HUES64 (cell line): ENCODE measurements around the gene COL25A1.
"Not testable (repeated sequence)": the region's sequence is repeated elsewhere in the genome, so short reads cannot be mapped to it uniquely, and the experiment has no call there.

ENCODE experiments used
- H3K27ac ChIP-seq: 2 replicates; pipeline ENCODE4 v1.7.0; 2013; ENCODE audit warnings: low read depth, low read length, inconsistent platforms
- H3K27me3 ChIP-seq: 2 replicates; pipeline ENCODE4 v1.6.1; 2013; ENCODE audit warnings: mild to moderate bottlenecking, low read length; ENCODE audit not compliant: insufficient read depth
- H3K36me3 ChIP-seq: 2 replicates; pipeline ENCODE4 v1.6.1; 2013; ENCODE audit warnings: mild to moderate bottlenecking, low read length; ENCODE audit not compliant: insufficient read depth
- H3K4me1 ChIP-seq: 2 replicates; pipeline ENCODE4 v1.6.1; 2013; ENCODE audit warnings: mild to moderate bottlenecking, low read length, moderate library complexity; ENCODE audit not compliant: insufficient read depth
- H3K4me3 ChIP-seq: 2 replicates; pipeline ENCODE4 v1.5.1; 2013; ENCODE audit warnings: mild to moderate bottlenecking, low read length, moderate library complexity
- H3K9ac ChIP-seq: 2 replicates; pipeline ENCODE4 v1.6.1; 2013; ENCODE audit warnings: mild to moderate bottlenecking, low read depth, low read length
- H3K9me3 ChIP-seq: 2 replicates; pipeline ENCODE4 v1.6.1; 2013; ENCODE audit warnings: low read depth, low read length; ENCODE audit not compliant: insufficient read depth
- WGBS: fragments of 150-250, 120-280 bp; methylation state at CpG from one replicate; pipeline ENCODE4 v1.1.7; 2013; ENCODE audit warnings: missing lambda C conversion rate; 5-methylcytosine and 5-hydroxymethylcytosine counted together

The COL25A1 gene

DNA sequence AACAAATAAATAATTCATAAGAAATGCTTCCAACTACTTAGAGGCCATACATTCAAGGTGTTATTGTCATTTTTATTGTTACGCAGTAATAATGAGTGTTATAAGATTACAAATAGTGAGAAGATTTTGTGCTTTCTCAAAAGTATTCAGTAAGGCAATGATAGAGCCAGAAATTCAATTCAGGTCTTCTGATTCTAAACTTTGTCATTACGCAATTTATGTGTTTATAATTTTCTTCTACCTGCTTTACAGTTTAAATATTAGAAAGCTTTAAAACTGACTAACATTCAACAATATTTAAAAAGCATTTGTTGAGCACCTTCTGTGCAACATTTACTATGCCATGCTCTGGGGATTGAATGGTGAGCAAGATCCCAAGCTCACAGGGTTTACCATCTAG, 356.2 kb downstream of the COL25A1 start:
- Histone ChIP-seq H3K9ac (no peak overlapping the region), H3K4me1 (no peaks in the 10 kb centered on the region), H3K27ac (no peak overlapping the region), H3K4me3 (no peak overlapping the region), H3K36me3 (no peaks in the 10 kb centered on the region), H3K9me3 (no peaks in the 10 kb centered on the region), H3K27me3 (no peaks in the 10 kb centered on the region)
- WGBS: 100% methylated on average over 2 of the region's 2 CpGs

DNA sequence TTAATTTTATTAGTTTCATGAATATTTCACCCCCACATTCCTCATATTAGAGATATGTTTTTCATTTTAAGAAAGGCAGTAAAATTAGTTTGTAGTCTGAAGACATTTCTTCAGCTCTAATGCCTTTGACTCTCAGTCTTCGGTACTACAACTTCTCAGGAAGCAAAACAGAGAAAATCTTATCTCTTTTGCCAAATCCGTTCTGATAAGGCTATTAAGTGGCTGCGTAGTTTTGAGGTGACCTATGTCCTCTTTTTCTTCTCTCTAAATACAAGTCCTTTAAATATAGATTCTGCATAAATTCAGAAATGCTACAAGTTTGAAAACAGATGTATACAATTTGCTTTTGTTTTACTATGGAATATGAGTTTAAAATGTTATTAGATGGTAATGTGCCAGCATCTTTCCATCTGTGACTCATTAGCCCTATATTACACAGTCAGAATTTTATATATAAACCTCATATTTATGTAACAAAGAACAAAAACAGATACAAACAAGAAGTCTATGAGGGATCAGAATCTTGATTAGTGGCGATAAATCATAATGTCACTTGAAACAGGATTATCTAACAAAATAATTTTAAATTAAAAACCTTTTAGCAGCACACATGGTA, 358.4 kb downstream of the COL25A1 start:
- 82% methylated on average over 3 of the region's 4 CpGs for WGBS

DNA sequence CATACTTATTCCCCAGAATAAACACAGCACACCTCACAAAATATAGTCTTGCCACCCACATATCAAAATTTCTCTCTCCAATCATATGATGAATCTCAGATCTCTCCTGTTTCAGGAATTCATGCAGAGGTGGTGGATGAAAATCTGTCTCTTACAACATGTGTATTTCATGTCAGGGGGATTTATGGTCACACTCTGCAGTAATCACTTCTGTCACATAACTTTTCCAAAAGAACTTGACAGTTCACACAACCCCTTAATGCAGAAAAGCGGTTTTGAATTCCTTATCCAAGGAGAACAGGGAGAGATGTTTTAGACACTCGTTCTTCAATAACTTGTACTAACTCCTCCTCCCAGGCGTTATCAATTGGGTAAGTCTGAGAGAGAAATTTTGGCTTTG, 359.1 kb downstream of the COL25A1 start:
- WGBS: 100% methylated on average over 1 of the region's 3 CpGs
- Histone ChIP-seq H3K27ac (no peak overlapping the region), H3K9ac (no peak overlapping the region), H3K9me3 (no peaks in the 10 kb centered on the region), H3K4me1 (peaks cover 4% of the 10 kb centered on the region; the same call in 1 of the 2 replicates), H3K4me3 (no peak overlapping the region), H3K36me3 (no peaks in the 10 kb centered on the region), H3K27me3 (no peaks in the 10 kb centered on the region)

More for the DNA sequence above, 358.4 kb downstream of the COL25A1 start:
- no peaks in the 10 kb centered on the region for H3K27me3 ChIP-seq
- H3K27ac ChIP-seq: no peak overlapping the region
- no peak overlapping the region for H3K9ac ChIP-seq
- H3K9me3 ChIP-seq: no peaks in the 10 kb centered on the region
- no peaks in the 10 kb centered on the region for H3K36me3 ChIP-seq
- no peak overlapping the region for H3K4me3 ChIP-seq
- peaks cover 4% of the 10 kb centered on the region; the same call in 1 of the 2 replicates for H3K4me1 ChIP-seq

DNA sequence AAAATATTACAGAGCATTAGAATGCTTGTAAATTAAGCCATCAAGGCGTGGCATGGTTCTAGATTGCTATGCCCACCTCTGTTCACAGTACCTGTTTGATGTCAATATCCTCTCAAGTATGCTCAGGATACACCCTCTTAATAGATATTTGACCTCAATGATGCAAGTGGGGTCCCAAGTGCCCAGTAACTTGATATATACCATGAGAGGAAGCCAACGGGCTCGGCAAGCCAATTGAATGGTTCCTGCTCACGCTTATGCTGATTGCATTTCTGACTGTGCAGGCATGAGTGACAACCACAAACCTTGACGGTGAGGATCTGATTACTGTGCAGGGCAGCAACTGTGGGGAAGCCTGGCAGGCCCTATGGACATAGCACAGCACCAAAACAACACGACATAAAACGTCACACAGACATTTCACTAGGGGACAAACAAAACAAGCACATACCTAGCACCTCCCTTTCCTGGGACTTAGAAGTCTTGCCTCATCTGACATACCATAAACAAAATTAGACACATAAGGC, 360.5 kb downstream of the COL25A1 start:
- Histone ChIP-seq H3K36me3 (no peaks in the 10 kb centered on the region), H3K27me3 (no peaks in the 10 kb centered on the region), H3K9ac (no peak overlapping the region), H3K4me1 (peaks cover 4% of the 10 kb centered on the region; the same call in 1 of the 2 replicates), H3K9me3 (no peaks in the 10 kb centered on the region), H3K27ac (no peak overlapping the region), H3K4me3 (no peak overlapping the region)
- whole genome bisulfite sequencing: 91% methylated on average over 7 of the region's 7 CpGs

DNA sequence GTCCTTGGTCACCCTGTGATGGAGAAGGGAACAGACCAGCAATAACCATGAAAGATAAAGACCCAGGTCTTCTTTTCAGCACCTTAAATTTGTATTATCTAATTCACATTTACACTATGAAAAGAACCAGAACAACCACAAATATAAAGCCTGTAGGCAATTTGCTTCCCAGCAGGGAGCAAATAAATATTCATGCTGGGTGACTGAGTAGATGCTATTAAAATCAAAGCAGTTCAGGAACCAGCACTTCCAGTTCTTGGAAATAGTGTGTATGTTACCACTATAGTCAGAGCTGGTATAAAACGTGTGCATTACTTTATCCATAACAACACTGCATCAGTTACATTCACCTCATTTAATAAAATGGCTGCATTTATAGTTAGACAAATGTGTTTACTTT, 361.8 kb downstream of the COL25A1 start:
- Histone ChIP-seq H3K9me3 (no peaks in the 10 kb centered on the region), H3K27me3 (no peaks in the 10 kb centered on the region), H3K4me1 (peaks cover 4% of the 10 kb centered on the region; the same call in 1 of the 2 replicates), H3K27ac (no peak overlapping the region), H3K9ac (no peak overlapping the region), H3K36me3 (no peaks in the 10 kb centered on the region), H3K4me3 (no peak overlapping the region)
- WGBS: no CpG with 5 or more reads among the region's 1 CpG

- Histone ChIP-seq H3K27ac (no peak overlapping the region), H3K27me3 (no peaks in the 10 kb centered on the region), H3K4me3 (no peak overlapping the region), H3K4me1 (peaks cover 4% of the 10 kb centered on the region; the same call in 1 of the 2 replicates), H3K9me3 (no peaks in the 10 kb centered on the region), H3K36me3 (no peaks in the 10 kb centered on the region), H3K9ac (no peak overlapping the region)
- WGBS: 86% methylated on average over 5 of the region's 5 CpGs
Measured at GRCh38 chr4:108940149-108940548, 362.3 kb downstream of the COL25A1 start.

DNA sequence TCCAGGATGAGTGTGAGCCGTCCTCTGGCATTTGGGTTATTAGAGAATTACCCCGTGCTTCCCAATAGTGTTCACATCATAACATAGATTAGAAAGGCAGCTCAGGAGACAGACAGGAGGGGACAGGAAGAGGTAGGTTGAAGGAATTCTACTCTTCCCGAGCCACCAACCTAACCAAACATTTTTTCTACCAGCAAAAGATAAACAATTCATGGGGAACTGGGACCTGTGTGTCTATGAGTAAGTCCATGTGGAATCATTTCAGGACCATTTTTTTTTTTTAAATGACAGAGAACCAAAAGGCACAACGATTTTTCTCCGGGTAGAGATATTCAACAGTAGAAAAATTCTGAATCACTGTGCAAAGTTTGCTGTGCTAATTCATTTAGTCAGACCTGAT, 365.4 kb downstream of the COL25A1 start:
- 94% methylated on average over 4 of the region's 5 CpGs for WGBS
- Histone ChIP-seq H3K27ac (no peak overlapping the region), H3K9ac (no peak overlapping the region), H3K4me1 (peaks cover 4% of the 10 kb centered on the region), H3K9me3 (no peaks in the 10 kb centered on the region), H3K27me3 (no peaks in the 10 kb centered on the region), H3K36me3 (no peaks in the 10 kb centered on the region), H3K4me3 (no peak overlapping the region)

GRCh38 chr4:108933925-108934324, 368.5 kb downstream of the COL25A1 start:
- 98% methylated on average over 3 of the region's 5 CpGs for WGBS
- not testable (repeated sequence) for H3K36me3 ChIP-seq, H3K9me3 ChIP-seq, H3K4me1 ChIP-seq, H3K9ac ChIP-seq, H3K27ac ChIP-seq, H3K27me3 ChIP-seq, H3K4me3 ChIP-seq

DNA sequence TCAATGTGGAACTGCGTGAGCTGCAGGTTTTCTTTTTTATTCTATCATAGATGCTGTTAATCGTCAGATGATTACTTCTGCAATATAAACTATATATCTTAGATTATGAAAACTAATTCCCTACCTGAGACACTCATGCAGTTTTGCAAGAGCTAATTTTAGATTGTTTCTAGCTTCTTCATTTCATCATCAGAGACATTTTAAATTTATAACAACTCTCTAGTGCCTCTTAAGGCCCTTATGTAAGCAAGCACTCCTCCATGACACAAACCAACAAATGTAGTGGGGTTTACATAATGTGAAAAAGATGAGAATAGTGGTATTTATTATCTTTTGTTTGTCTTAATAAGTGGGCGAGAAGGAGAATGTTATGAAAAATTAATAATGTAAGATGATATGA, 369.4 kb downstream of the COL25A1 start:
- Histone ChIP-seq H3K4me3 (no peak overlapping the region), H3K36me3 (no peaks in the 10 kb centered on the region), H3K27ac (no peak overlapping the region), H3K9ac (no peak overlapping the region), H3K27me3 (no peaks in the 10 kb centered on the region), H3K9me3 (no peaks in the 10 kb centered on the region), H3K4me1 (no peaks in the 10 kb centered on the region; the same call in 1 of the 2 replicates)
- WGBS: 89% methylated on average over 2 of the region's 3 CpGs

DNA sequence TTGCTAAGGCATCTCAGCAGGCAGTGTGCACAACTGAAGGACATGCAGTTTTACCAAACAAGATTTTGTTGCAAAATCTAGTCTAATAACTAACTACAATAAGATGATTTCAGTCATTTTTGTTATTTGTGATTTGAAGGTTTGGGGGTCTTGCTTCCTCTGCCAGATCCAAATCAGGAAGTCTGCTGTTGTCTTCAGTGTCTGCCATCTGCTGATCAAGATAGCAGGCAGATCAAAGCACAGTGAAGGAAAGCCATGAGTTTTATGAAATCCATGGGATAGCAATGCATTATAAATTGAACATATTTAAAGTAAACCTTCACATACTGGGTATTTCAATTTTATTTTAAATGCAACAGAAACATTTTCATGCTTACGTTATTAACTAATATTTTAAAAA, 370.5 kb downstream of the COL25A1 start:
- Histone ChIP-seq H3K36me3 (no peaks in the 10 kb centered on the region), H3K27me3 (no peaks in the 10 kb centered on the region), H3K4me1 (no peaks in the 10 kb centered on the region; the same call in 1 of the 2 replicates), H3K27ac (no peak overlapping the region), H3K9me3 (no peaks in the 10 kb centered on the region), H3K4me3 (no peak overlapping the region), H3K9ac (no peak overlapping the region)
- no CpG with 5 or more reads among the region's 1 CpG for WGBS

- Histone ChIP-seq H3K27ac (no peak overlapping the region), H3K9me3 (no peaks in the 10 kb centered on the region), H3K36me3 (no peaks in the 10 kb centered on the region), H3K4me1 (peaks cover 8% of the 10 kb centered on the region), H3K4me3 (no peak overlapping the region), H3K27me3 (no peaks in the 10 kb centered on the region), H3K9ac (no peak overlapping the region)
Measured at GRCh38 chr4:108930186-108930585, 372.3 kb downstream of the COL25A1 start.

GRCh38 chr4:108926781-108927180, 375.7 kb downstream of the COL25A1 start:
- Histone ChIP-seq H3K9ac (no peak overlapping the region), H3K27ac (no peak overlapping the region), H3K27me3 (no peaks in the 10 kb centered on the region), H3K4me1 (peaks cover 10% of the 10 kb centered on the region), H3K36me3 (no peaks in the 10 kb centered on the region), H3K9me3 (no peaks in the 10 kb centered on the region), H3K4me3 (no peak overlapping the region)
- 92% methylated on average over 3 of the region's 3 CpGs for WGBS
